Fibroblast of villous mesenchyme (primary cell): ENCODE measurements around the gene ZNF30. TPM values are rescaled to one million over a fixed set of nuclear protein-coding genes. Genes with fewer than 3 reads are reported as not detected.
A peak's percentile ranks its signal among the peaks of the same experiment; 100 is the strongest.

Experiments used
- DNase-seq: peaks from one replicate; pipeline ENCODE4 v3.0.0-alpha.2; 2010; ENCODE audit warnings: low read depth
- H3K4me3 ChIP-seq: 2 replicates; pipeline ENCODE4 v1.5.1; 2011; ENCODE audit warnings: low read depth, mild to moderate bottlenecking, low read length
- total RNA-seq: library from RNA; depleted of rRNA; stranded (reverse); fragments of >200 nt; gene quantifications from 2 replicates; pipeline ENCODE4 v1.2.3, GENCODE V29; 2012
- TF ChIP-seq, protein P1 (sequence below): IDR thresholded peaks from 2 replicates; pipeline ENCODE4 v1.5.1; 2012; ENCODE audit warnings: low read depth, mild to moderate bottlenecking, low read length; ENCODE audit not compliant: insufficient read depth

Gene ZNF30
- 3.2 and 3.9 TPM in 2 replicates for total RNA-seq

DNA sequence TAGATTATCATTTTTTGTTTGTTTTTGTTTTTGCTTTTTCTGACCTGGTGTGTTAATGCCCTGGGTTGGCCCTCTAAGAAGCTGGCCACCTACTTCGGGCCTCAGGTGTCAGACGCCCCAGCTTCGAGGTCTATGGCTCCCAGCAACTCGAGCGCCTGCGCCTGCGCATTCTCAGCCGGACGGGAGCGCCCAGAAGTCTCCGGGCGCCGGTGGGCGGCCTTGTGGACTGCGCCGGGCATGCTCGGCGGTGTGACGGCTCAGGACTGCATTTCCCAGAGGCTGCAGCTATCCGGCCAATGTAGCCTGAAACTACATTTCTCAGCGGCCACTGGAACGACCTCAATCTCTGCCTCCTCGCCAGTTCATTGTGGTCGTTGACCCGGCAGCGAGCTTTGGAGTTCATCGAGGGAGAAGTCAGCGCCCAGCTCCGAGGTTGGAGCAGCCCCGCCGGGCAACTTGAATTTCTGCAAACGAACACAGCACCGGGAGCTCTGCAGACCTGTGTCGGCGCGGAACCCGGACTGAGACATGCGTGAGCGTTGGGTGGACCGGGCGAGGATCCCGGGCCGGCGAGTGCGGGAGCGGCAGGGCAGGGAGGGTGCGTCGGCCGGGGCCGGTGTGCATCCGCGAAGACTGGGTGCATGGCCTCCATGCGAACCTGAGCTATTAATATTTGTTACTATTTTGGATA, at the start of gene ZNF30:
ZNF30 (plus strand) TSS at position 219 of the 691 bp plus-strand sequence. CDS start 3,045 bp downstream, outside the sequence.
- H3K4me3 ChIP-seq: peak within 1 kb of the TSS; percentile 74
- peak; percentile 88 for DNase-seq
- TF ChIP-seq, protein P1, sequence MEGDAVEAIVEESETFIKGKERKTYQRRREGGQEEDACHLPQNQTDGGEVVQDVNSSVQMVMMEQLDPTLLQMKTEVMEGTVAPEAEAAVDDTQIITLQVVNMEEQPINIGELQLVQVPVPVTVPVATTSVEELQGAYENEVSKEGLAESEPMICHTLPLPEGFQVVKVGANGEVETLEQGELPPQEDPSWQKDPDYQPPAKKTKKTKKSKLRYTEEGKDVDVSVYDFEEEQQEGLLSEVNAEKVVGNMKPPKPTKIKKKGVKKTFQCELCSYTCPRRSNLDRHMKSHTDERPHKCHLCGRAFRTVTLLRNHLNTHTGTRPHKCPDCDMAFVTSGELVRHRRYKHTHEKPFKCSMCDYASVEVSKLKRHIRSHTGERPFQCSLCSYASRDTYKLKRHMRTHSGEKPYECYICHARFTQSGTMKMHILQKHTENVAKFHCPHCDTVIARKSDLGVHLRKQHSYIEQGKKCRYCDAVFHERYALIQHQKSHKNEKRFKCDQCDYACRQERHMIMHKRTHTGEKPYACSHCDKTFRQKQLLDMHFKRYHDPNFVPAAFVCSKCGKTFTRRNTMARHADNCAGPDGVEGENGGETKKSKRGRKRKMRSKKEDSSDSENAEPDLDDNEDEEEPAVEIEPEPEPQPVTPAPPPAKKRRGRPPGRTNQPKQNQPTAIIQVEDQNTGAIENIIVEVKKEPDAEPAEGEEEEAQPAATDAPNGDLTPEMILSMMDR: no peak

GRCh38 chr19:34879563-34879962, 47.1 kb upstream of the ZNF30 start:
- H3K4me3 ChIP-seq: no peak overlapping the region
- TF ChIP-seq, protein P1: no peak
- DNase-seq: no peak

GRCh38 chr19:34880034-34880433, 46.7 kb upstream of the ZNF30 start:
- H3K4me3 ChIP-seq: no peak overlapping the region
- TF ChIP-seq, protein P1: no peak
- no peak for DNase-seq

DNA sequence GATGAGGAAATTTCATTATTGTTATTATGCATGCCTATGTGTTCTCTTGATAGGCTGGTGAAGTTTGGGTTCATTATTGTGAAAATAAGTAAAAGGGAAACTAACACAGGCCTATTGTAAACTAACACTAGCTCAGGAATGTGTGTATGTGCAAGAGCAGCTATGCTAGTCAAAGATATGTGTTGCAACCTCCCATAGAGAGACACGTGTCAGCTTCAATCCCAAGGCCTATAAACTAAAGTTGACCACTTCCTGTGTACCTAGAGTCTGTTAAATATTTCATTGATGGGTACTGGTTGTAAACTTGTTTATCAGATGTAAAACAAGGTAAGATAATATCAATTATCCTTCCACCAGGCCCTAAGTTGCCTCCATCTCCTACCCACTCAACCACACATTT, 44.7 kb upstream of the ZNF30 start:
- TF ChIP-seq, protein P1: no peak
- DNase-seq: peak; percentile 49

DNA sequence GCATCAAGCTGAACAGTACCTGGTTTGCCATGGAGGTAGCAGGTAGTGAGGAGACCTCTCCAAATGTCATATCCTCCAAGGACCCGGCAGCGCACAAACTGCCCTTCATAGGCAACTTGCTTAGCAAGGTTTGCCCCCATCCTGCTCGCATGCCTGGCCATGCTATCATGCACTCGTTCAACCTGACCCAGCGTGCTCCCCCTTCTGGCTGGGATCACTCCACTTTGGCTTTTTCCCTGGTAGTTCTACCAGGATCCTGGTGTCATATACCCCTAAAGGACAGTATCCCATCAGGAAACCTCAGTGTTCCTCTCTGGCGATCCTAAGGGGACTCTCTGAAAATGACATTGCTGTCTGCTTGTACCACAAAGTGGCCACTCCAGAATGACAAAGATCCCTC, 38.6 kb upstream of the ZNF30 start:
- DNase-seq: no peak
- TF ChIP-seq, protein P1: no peak
- no peak overlapping the region for H3K4me3 ChIP-seq

More for the DNA sequence above, 44.7 kb upstream of the ZNF30 start:
- H3K4me3 ChIP-seq: no peak overlapping the region

DNA sequence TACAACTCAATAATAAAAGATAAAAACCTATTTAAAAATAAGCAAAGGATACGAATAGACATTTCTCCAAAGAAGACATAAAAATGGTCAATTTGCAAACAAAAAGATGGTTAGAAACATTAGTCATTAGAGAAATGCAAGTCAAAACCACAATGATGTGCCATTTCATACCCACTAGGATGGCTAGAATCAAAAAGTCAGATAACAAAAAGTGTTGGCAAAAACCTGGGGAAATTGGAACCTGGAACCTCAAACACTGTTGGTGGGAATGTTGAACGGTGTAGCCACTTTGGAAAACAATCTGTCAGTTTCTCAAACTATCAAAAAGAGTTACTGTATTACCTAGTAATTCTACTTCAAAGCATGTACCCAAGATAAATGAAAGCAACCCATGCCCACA, 26.5 kb upstream of the ZNF30 start:
- H3K4me3 ChIP-seq: no peak overlapping the region
- TF ChIP-seq, protein P1: no peak

More for the DNA sequence above, 26.5 kb upstream of the ZNF30 start:
- DNase-seq: no peak
